ENCODE results near the gene ADGRV1.
A peak's percentile ranks its signal among the peaks of the same experiment; 100 is the strongest.

The ADGRV1 gene

GRCh38 chr5:90558344-90559192, at the start of gene ADGRV1:
TSS of gene ADGRV1 (plus strand) at chr5:90558797. CDS start at chr5:90558896, 99 bp downstream.
- DNase-seq (ENCODE audit: low read depth in 3 of 3): peak in 1 of 3 donors; percentile 1

- no peak for DNase-seq (ENCODE audit: low read depth in 3 of 3)
These were observed 48.2 kb upstream of the ADGRV1 start for GRCh38 chr5:90510438-90510837.

GRCh38 chr5:90514520-90514919, 44.1 kb upstream of the ADGRV1 start:
- no peak for DNase-seq (ENCODE audit: low read depth in 3 of 3)

GRCh38 chr5:90518661-90519060, 39.9 kb upstream of the ADGRV1 start:
- no peak for DNase-seq (ENCODE audit: low read depth in 3 of 3)

GRCh38 chr5:90519081-90519480, 39.5 kb upstream of the ADGRV1 start:
- DNase-seq (ENCODE audit: low read depth in 3 of 3): no peak

GRCh38 chr5:90528601-90529193, 29.9 kb upstream of the ADGRV1 start:
- DNase-seq (ENCODE audit: low read depth in 3 of 3): no peak

GRCh38 chr5:90529194-90529938, 29.2 kb upstream of the ADGRV1 start, which contains the start of gene LYSMD3:
TSS of gene LYSMD3 (minus strand) at chr5:90529584. CDS start at chr5:90525289, 4,295 bp downstream.
- DNase-seq (ENCODE audit: low read depth in 3 of 3): peak; percentile 86 to 90 (median 88)

GRCh38 chr5:90529939-90530677, 28.5 kb upstream of the ADGRV1 start:
- DNase-seq (ENCODE audit: low read depth in 3 of 3): peak; percentile 10 to 45 (median 33)

GRCh38 chr5:90530736-90531487, 27.7 kb upstream of the ADGRV1 start:
- DNase-seq (ENCODE audit: low read depth in 3 of 3): no peak

GRCh38 chr5:90533794-90534193, 24.8 kb upstream of the ADGRV1 start:
- DNase-seq (ENCODE audit: low read depth in 3 of 3): no peak

- DNase-seq (ENCODE audit: low read depth in 3 of 3): no peak
These were observed 23.7 kb upstream of the ADGRV1 start for GRCh38 chr5:90534922-90535321.

GRCh38 chr5:90542827-90543519, 15.6 kb upstream of the ADGRV1 start:
- no peak for DNase-seq (ENCODE audit: low read depth in 3 of 3)

GRCh38 chr5:90545511-90545910, 13.1 kb upstream of the ADGRV1 start:
- no peak for DNase-seq (ENCODE audit: low read depth in 3 of 3)

GRCh38 chr5:90546216-90546837, 12.3 kb upstream of the ADGRV1 start:
- DNase-seq (ENCODE audit: low read depth in 3 of 3): no peak

- no peak for DNase-seq (ENCODE audit: low read depth in 3 of 3)
These were observed 11.5 kb upstream of the ADGRV1 start for GRCh38 chr5:90547072-90547536.

- DNase-seq (ENCODE audit: low read depth in 3 of 3): no peak
These were observed 10.5 kb upstream of the ADGRV1 start for GRCh38 chr5:90548069-90548593.

GRCh38 chr5:90549223-90549622, 9.4 kb upstream of the ADGRV1 start:
- no peak for DNase-seq (ENCODE audit: low read depth in 3 of 3)

- DNase-seq (ENCODE audit: low read depth in 3 of 3): no peak
These were observed 8.8 kb upstream of the ADGRV1 start for GRCh38 chr5:90549729-90550275.

GRCh38 chr5:90550963-90551362, 7.6 kb upstream of the ADGRV1 start:
- DNase-seq (ENCODE audit: low read depth in 3 of 3): no peak

Data from stimulated activated CD4-positive, alpha-beta T cell treated with anti-CD3 and anti-CD28 coated beads, TNF-alpha, amount 100 ng/mL, for 48 hours (primary cell).